Measurements from ENCODE around the gene OR10D3. TPM values are rescaled to one million over a fixed set of nuclear protein-coding genes. Genes with fewer than 3 reads are reported as not detected.
"Not testable (repeated sequence)": the region's sequence is repeated elsewhere in the genome, so short reads cannot be mapped to it uniquely, and the experiment has no call there.

OR10D3 gene
- total and polyA plus RNA-seq, 2 of the 13 experiments (the other 11 are each of a cell fraction or from before 2014, with no cell fraction given), result not detected

DNA sequence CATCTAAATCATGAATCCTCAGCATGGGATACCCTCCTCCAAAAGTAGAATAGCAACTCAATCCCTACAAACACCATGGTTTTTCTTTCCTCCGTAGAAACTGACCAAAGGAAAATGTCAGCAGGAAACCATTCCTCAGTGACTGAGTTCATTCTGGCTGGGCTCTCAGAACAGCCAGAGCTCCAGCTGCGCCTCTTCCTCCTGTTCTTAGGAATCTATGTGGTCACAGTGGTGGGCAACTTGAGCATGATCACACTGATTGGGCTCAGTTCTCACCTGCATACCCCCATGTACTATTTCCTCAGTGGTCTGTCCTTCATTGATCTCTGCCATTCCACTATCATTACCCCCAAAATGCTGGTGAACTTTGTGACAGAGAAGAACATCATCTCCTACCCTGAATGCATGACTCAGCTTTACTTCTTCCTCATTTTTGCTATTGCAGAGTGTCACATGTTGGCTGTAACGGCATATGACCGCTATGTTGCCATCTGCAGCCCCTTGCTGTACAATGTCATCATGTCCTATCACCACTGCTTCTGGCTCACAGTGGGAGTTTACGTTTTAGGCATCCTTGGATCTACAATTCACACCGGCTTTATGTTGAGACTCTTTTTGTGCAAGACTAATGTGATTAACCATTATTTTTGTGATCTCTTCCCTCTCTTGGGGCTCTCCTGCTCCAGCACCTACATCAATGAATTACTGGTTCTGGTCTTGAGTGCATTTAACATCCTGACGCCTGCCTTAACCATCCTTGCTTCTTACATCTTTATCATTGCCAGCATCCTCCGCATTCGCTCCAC is 41.7 kb downstream of the OR10D3 start:
- H3K79me2 ChIP-seq (ENCODE audit: insufficient read depth, low read length); H3K9ac ChIP-seq (ENCODE audit: insufficient read depth, low read depth, low read length); DNase-seq (ENCODE audit: low spot score); FAIRE-seq; H3K36me3 ChIP-seq (replicated peaks in 1 of 2; ENCODE audit: control insufficient read depth in 1 of 2, insufficient read depth in 2 of 2, low read length in 2 of 2); H3K27ac ChIP-seq (ENCODE audit: extremely low read length, insufficient read depth, low read length); H2AFZ ChIP-seq (ENCODE audit: low read length); H3K4me1 ChIP-seq (ENCODE audit: insufficient read depth, low read length); H3K4me2 ChIP-seq (ENCODE audit: low read depth, low read length); POLR2A ChIA-PET; H3K27me3 ChIP-seq (ENCODE audit: control insufficient read depth in 1 of 2, insufficient read depth in 2 of 2, low read length in 2 of 2); H4K20me1 ChIP-seq (ENCODE audit: insufficient read depth, low read length); intact Hi-C loops (cut with micrococcal nuclease; ENCODE audit: unreplicated experiment); H3K9me3 ChIP-seq (ENCODE audit: low read length); BruUV-seq (replicated peaks); CTCF ChIA-PET (ENCODE audit: low intra/inter-chr PET ratio, low total read pairs); ATAC-seq; H3K4me3 ChIP-seq (replicated peaks in 1 of 3; ENCODE audit: insufficient read depth in 1 of 3, low read depth in 2 of 3, low read length in 3 of 3): not testable (repeated sequence)
- in situ Hi-C loops (cut with HindIII; ENCODE audit: extremely low pct_ligation_motif_present, low pct_unique_long_range_greater_than_20kb), result loop anchor here (10.0 kb wide), 1 partner anchor 60 kb away; no protein-coding TSS in a partner anchor
- WGBS (ENCODE audit: low lambda C conversion rate), result 29% methylated on average over 9 of the region's 9 CpGs

GRCh38 chr11:124225471-124225870 is 42.3 kb downstream of the OR10D3 start:
- Histone ChIP-seq H3K79me2 (ENCODE audit: insufficient read depth, low read length) (no peaks in the 10 kb centered on the region), H3K27me3 (ENCODE audit: control insufficient read depth in 1 of 2, insufficient read depth in 2 of 2, low read length in 2 of 2) (no peaks in the 10 kb centered on the region), H3K27ac (ENCODE audit: extremely low read length, insufficient read depth, low read length) (no peak overlapping the region), H3K9me3 (ENCODE audit: low read length) (no peaks in the 10 kb centered on the region), H3K4me2 (ENCODE audit: low read depth, low read length) (no peak overlapping the region), H3K4me3 (replicated peaks in 1 of 3; ENCODE audit: insufficient read depth in 1 of 3, low read depth in 2 of 3, low read length in 3 of 3) (no peak overlapping the region), H4K20me1 (ENCODE audit: insufficient read depth, low read length) (no peaks in the 10 kb centered on the region), H3K9ac (ENCODE audit: insufficient read depth, low read depth, low read length) (no peak overlapping the region), H3K36me3 (replicated peaks in 1 of 2; ENCODE audit: control insufficient read depth in 1 of 2, insufficient read depth in 2 of 2, low read length in 2 of 2) (no peaks in the 10 kb centered on the region), H3K4me1 (ENCODE audit: insufficient read depth, low read length) (no peaks in the 10 kb centered on the region), H2AFZ (ENCODE audit: low read length) (no peak overlapping the region)
- in situ Hi-C loops (cut with HindIII; ENCODE audit: extremely low pct_ligation_motif_present, low pct_unique_long_range_greater_than_20kb) (loop anchor here (10.0 kb wide), 1 partner anchor 59 kb away; no protein-coding TSS in a partner anchor), intact Hi-C loops (cut with micrococcal nuclease; ENCODE audit: unreplicated experiment) (no loop called here)
- CTCF ChIA-PET (ENCODE audit: low intra/inter-chr PET ratio, low total read pairs), result no interaction called here
- no TSS peak for BruUV-seq (replicated peaks)
- WGBS (ENCODE audit: low lambda C conversion rate), result 2% methylated on average over 1 of the region's 1 CpG
- FAIRE-seq (no peak), DNase-seq (ENCODE audit: low spot score) (no peak), ATAC-seq (no peak)
- POLR2A ChIA-PET, result no interaction called here
- TF ChIP-seq NFIB (CRISPR knock-in tag; IDR thresholded peaks at IDR 0.05; ENCODE audit: borderline replicate concordance) (no peak), ZNF569 (CRISPR knock-in tag; IDR thresholded peaks at IDR 0.05; ENCODE audit: borderline replicate concordance) (no peak), HMGA1 (CRISPR knock-in tag; conservative IDR thresholded peaks at IDR 0.05) (no peak), ZNF747 (CRISPR knock-in tag; IDR thresholded peaks at IDR 0.05; ENCODE audit: borderline replicate concordance) (no peak), HHEX (CRISPR knock-in tag; IDR thresholded peaks at IDR 0.05) (no peak), ZNF230 (CRISPR knock-in tag; IDR thresholded peaks at IDR 0.05) (no peak), MED13 (CRISPR knock-in tag; IDR thresholded peaks at IDR 0.05) (no peak), THAP7 (CRISPR knock-in tag; IDR thresholded peaks at IDR 0.05) (no peak), ZNF333 (CRISPR knock-in tag; IDR thresholded peaks at IDR 0.05; ENCODE audit: borderline replicate concordance) (no peak), GABPA (IDR thresholded peaks at IDR 0.05; ENCODE audit: low read depth, low read length) (no peak), GABPA (CRISPR knock-in tag; IDR thresholded peaks at IDR 0.05; ENCODE audit: low read depth) (no peak), TARDBP (CRISPR knock-in tag; IDR thresholded peaks at IDR 0.05) (no peak), CBX2 (IDR thresholded peaks at IDR 0.05; ENCODE audit: low read depth, low read length) (no peak), CBX2 (CRISPR knock-in tag; IDR thresholded peaks at IDR 0.05; ENCODE audit: low read depth) (no peak), MAFF (IDR thresholded peaks at IDR 0.05; ENCODE audit: low read depth, low read length) (no peak), DMAP1 (CRISPR knock-in tag; IDR thresholded peaks at IDR 0.05) (no peak), PPARG (CRISPR knock-in tag; conservative IDR thresholded peaks at IDR 0.05) (no peak), ZBTB2 (CRISPR knock-in tag; IDR thresholded peaks at IDR 0.05; ENCODE audit: low read depth) (no peak), SP2 (CRISPR knock-in tag; IDR thresholded peaks at IDR 0.05) (no peak)

Measured in HepG2 (cell line).